A673 (cell line): ENCODE measurements around the gene APOO. TPM values are rescaled to one million over a fixed set of nuclear protein-coding genes. Genes with fewer than 3 reads are reported as not detected.

Experiments
- BruUV-seq: library from RNA; stranded (reverse); fragments of 400-500 nt; replicated peaks from 2 replicates; lab custom pipeline; 2021; lab: Mats Ljungman, UMichigan
- CTCF ChIA-PET: fragments of 300-600 bp; sonication (Branson Sonifier 250); formaldehyde crosslinking; loops from one replicate; lab custom pipeline; 2022; ENCODE audit warnings: antibody characterized with exemption; lab: Charles Lee
- POLR2A ChIA-PET: fragments of 300-600 bp; sonication (Branson Sonifier 250); formaldehyde crosslinking; loops from one replicate; lab custom pipeline; 2022; ENCODE audit warnings: antibody characterized with exemption; ENCODE audit not compliant: low non-redundant PET; lab: Charles Lee
- DNase-seq: peaks from one replicate; pipeline ENCODE4 v3.0.0-alpha.2; 2015; ENCODE audit warnings: low spot score
- H3K27ac ChIP-seq: fragments of 200-600 bp; sonication (generic); 2 replicates; pipeline ENCODE4 v1.5.1; 2016; ENCODE audit warnings: mixed run types, low read depth, mild to moderate bottlenecking, mixed read lengths, antibody characterized with exemption, low read length; ENCODE audit not compliant: poor library complexity, severe bottlenecking
- H3K27me3 ChIP-seq: fragments of 200-600 bp; sonication (generic); replicated peaks from 2 replicates; pipeline ENCODE4 v1.6.1; 2017; ENCODE audit warnings: mixed run types, low read depth, mild to moderate bottlenecking, mixed read lengths, antibody characterized with exemption, low read length; ENCODE audit not compliant: insufficient read depth, poor library complexity
- H3K36me3 ChIP-seq: fragments of 200-600 bp; sonication (generic); 2 replicates; pipeline ENCODE4 v1.6.1; 2016; ENCODE audit warnings: mixed run types, mild to moderate bottlenecking, mixed read lengths, antibody characterized with exemption, low read length; ENCODE audit not compliant: insufficient read depth, poor library complexity, severe bottlenecking
- H3K4me1 ChIP-seq: fragments of 200-600 bp; sonication (generic); 2 replicates; pipeline ENCODE4 v1.6.1; 2017; ENCODE audit warnings: mixed run types, mild to moderate bottlenecking, mixed read lengths, antibody characterized with exemption, low read length; ENCODE audit not compliant: insufficient read depth, poor library complexity, severe bottlenecking
- H3K4me3 ChIP-seq: fragments of 200-600 bp; sonication (generic); 2 replicates; pipeline ENCODE4 v1.5.1; 2016; ENCODE audit warnings: low read depth, mixed run types, mild to moderate bottlenecking, mixed read lengths, low read length; ENCODE audit not compliant: poor library complexity, severe bottlenecking
- H3K9me3 ChIP-seq: fragments of 200-600 bp; sonication (generic); 2 replicates; pipeline ENCODE4 v1.6.1; 2016; ENCODE audit warnings: mixed run types, low read depth, mild to moderate bottlenecking, mixed read lengths, antibody characterized with exemption, low read length; ENCODE audit not compliant: poor library complexity, severe bottlenecking
- CTCF ChIP-seq: fragments of 300-800, 200-600 bp; sonication (generic); conservative IDR thresholded peaks from 2 replicates; pipeline ENCODE4 v1.5.1; 2017; ENCODE audit warnings: low read depth, mild to moderate bottlenecking, antibody characterized with exemption, low read length, moderate library complexity, mixed read lengths
- EZH2 ChIP-seq: fragments of 200-600 bp; sonication (generic); IDR thresholded peaks from 2 replicates; pipeline ENCODE4 v1.6.1; 2017; ENCODE audit warnings: borderline replicate concordance, low read depth, mild to moderate bottlenecking, mixed read lengths, antibody characterized with exemption, low read length; ENCODE audit not compliant: poor library complexity, severe bottlenecking
- intact Hi-C: fragments of 100-400 bp; cut with micrococcal nuclease; formaldehyde crosslinking; loops from one replicate; pipeline ENCODE4 v1.10.0; 2022; ENCODE audit not compliant: unreplicated experiment
- total RNA-seq: library from RNA; stranded (reverse); gene quantifications from 2 replicates; pipeline ENCODE4 v1.2.3, GENCODE V29; 2021

APOO gene
- total RNA-seq, 1 experiment from 2014 or later = 79.0 TPM

- H3K4me1 ChIP-seq = peaks cover 4% of the 10 kb centered on the region
- H3K27me3 ChIP-seq = peaks cover 20% of the 10 kb centered on the region
- CTCF ChIA-PET = no interaction called here
- no TSS peak for BruUV-seq
- no peaks in the 10 kb centered on the region for H3K36me3 ChIP-seq
- TF ChIP-seq CTCF (no peak), EZH2 (no peak)
- POLR2A ChIA-PET = no interaction called here
- H3K4me3 ChIP-seq = no peak overlapping the region
- no peak overlapping the region for H3K27ac ChIP-seq
- no peaks in the 10 kb centered on the region for H3K9me3 ChIP-seq
- DNase-seq = no peak
- intact Hi-C loops = no loop called here
Measured at GRCh38 chrX:23944234-23944633, 36.5 kb upstream of the APOO start.

GRCh38 chrX:23939203-23939602, 31.5 kb upstream of the APOO start:
- H3K27me3 ChIP-seq = peaks cover 11% of the 10 kb centered on the region
- H3K4me3 ChIP-seq = no peak overlapping the region
- CTCF ChIA-PET = no interaction called here
- no peaks in the 10 kb centered on the region for H3K36me3 ChIP-seq
- H3K27ac ChIP-seq = no peak overlapping the region
- peaks cover 4% of the 10 kb centered on the region for H3K4me1 ChIP-seq
- no TSS peak for BruUV-seq
- TF ChIP-seq CTCF (no peak), EZH2 (no peak)
- H3K9me3 ChIP-seq = no peaks in the 10 kb centered on the region
- no peak for DNase-seq
- POLR2A ChIA-PET = no interaction called here
- intact Hi-C loops = no loop called here

GRCh38 chrX:23938690-23939089, 31.0 kb upstream of the APOO start:
- ChIA-PET CTCF (no interaction called here), POLR2A (no interaction called here)
- intact Hi-C loops = no loop called here

More at GRCh38 chrX:23938690-23939089, 31.0 kb upstream of the APOO start:
- Histone ChIP-seq H3K36me3 (no peaks in the 10 kb centered on the region), H3K27me3 (peaks cover 9% of the 10 kb centered on the region), H3K9me3 (no peaks in the 10 kb centered on the region), H3K27ac (no peak overlapping the region), H3K4me1 (peaks cover 4% of the 10 kb centered on the region), H3K4me3 (no peak overlapping the region)
- no TSS peak for BruUV-seq
- DNase-seq = no peak
- no peak for TF ChIP-seq CTCF
